Thoracic aorta (tissue), 2 donors: ENCODE results near the gene F11R. TPM values are rescaled to one million over a fixed set of nuclear protein-coding genes. Genes with fewer than 3 reads are reported as not detected.
"Not testable (repeated sequence)": the region's sequence is repeated elsewhere in the genome, so short reads cannot be mapped to it uniquely, and the experiment has no call there.

Experiments used
- ATAC-seq: fragments of 150-250 bp; one replicate; pipeline ENCODE4 v1.8.0; 2017; ENCODE audit warnings: low read depth; ENCODE audit not compliant: insufficient number of reproducible peaks, low FRiP score
- DNase-seq: peaks from one replicate; pipeline ENCODE4 v3.0.0-alpha.2; 2020; ENCODE audit warnings: low spot score
- H3K27ac ChIP-seq, 2 donors: fragments of 200-600 bp; sonication (generic); 1 replicate in 1 of 2; 2 replicates in 1 of 2; pipeline ENCODE4 v1.5.1; 2016; ENCODE audit warnings: mild to moderate bottlenecking in 2 of 2, moderate library complexity in 2 of 2
- H3K27me3 ChIP-seq: fragments of 200-600 bp; sonication (generic); replicated peaks from 2 replicates; pipeline ENCODE4 v1.6.0; 2016; ENCODE audit warnings: mild to moderate bottlenecking; ENCODE audit not compliant: insufficient read depth
- H3K36me3 ChIP-seq: fragments of 200-600 bp; sonication (generic); one replicate; pipeline ENCODE4 v1.5.1; 2016
- H3K4me1 ChIP-seq, 2 donors: fragments of 200-600 bp; sonication (generic); 1 replicate in 1 of 2; 2 replicates in 1 of 2; pipeline versions ENCODE4 v1.5.1 to v1.6.0; 2016; ENCODE audit warnings: low read depth in 2 of 2, mild to moderate bottlenecking in 1 of 2; ENCODE audit not compliant: control insufficient read depth in 1 of 2
- H3K4me3 ChIP-seq: fragments of 200-600 bp; sonication (generic); 2 replicates; pipeline ENCODE4 v1.5.1; 2016; ENCODE audit warnings: mild to moderate bottlenecking
- H3K9me3 ChIP-seq: fragments of 200-600 bp; sonication (generic); 2 replicates; pipeline ENCODE4 v1.5.1; 2016
- CTCF ChIP-seq: fragments of 200-600 bp; sonication (generic); IDR thresholded peaks from one replicate; pipeline ENCODE4 v1.5.1; 2019; ENCODE audit warnings: antibody characterized with exemption
- total RNA-seq, 2 donors: library from RNA; depleted of rRNA; stranded (reverse); fragments of >200 nt; gene quantifications; one replicate each; pipeline versions ENCODE4 v1.1.0 to v1.2.3, GENCODE V29; 2016

Gene F11R
- total RNA-seq, 2 donors from 2014 or later = 19.1 to 20.7 TPM

GRCh38 chr1:161022432-161022831, 1.5 kb upstream of the F11R start:
- ATAC-seq, H3K27me3 ChIP-seq, H3K9me3 ChIP-seq, H3K27ac ChIP-seq, DNase-seq, H3K4me3 ChIP-seq, H3K36me3 ChIP-seq: not testable (repeated sequence)
- peaks cover 5 to 16% of the 10 kb centered on the region in 2 donors for H3K4me1 ChIP-seq

DNA sequence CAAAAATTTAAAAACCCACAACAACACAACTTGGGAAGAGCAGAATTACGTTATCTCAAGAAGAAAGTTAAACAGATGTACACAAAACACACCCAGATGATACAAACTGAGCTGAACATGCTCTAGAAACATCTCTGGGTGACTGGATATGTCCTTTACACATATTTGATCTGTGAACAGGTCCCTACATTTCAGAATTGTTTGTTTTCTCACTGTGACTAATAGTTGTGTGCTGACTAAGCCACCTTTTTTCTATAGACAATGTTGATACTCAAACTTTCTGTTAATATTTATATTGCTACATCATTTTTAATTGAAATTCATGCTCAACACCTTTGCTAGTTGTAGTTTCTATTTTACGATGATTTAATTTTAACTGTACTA, 1.0 kb upstream of the F11R start:
- Histone ChIP-seq H3K4me3 (no peak overlapping the region), H3K9me3 (no peaks in the 10 kb centered on the region), H3K4me1 (peaks cover 5 to 16% of the 10 kb centered on the region in 2 donors), H3K36me3 (no peaks in the 10 kb centered on the region), H3K27ac (no peak overlapping the region), H3K27me3 (no peaks in the 10 kb centered on the region)
- ATAC-seq (no peak), DNase-seq (no peak)
- no peak for TF ChIP-seq CTCF

- H3K27ac ChIP-seq = no peak overlapping the region
- DNase-seq = no peak
- no peak for ATAC-seq
- H3K4me1 ChIP-seq = peaks cover 5 to 16% of the 10 kb centered on the region in 2 donors
- H3K4me3 ChIP-seq = peak overlapping the region; percentile 81
- TF ChIP-seq CTCF = no peak
- H3K9me3 ChIP-seq = no peaks in the 10 kb centered on the region
- no peaks in the 10 kb centered on the region for H3K27me3 ChIP-seq
- no peaks in the 10 kb centered on the region for H3K36me3 ChIP-seq
Observed at GRCh38 chr1:161021165-161021969, 415 bp upstream of the F11R start.

- H3K4me3 ChIP-seq = peak overlapping the region; percentile 81
- ATAC-seq (no peak), DNase-seq (no peak)
- no peaks in the 10 kb centered on the region for H3K27me3 ChIP-seq
- H3K9me3 ChIP-seq = no peaks in the 10 kb centered on the region
- H3K36me3 ChIP-seq = no peaks in the 10 kb centered on the region
- TF ChIP-seq CTCF = no peak
- H3K27ac ChIP-seq = peak overlapping the region in 1 of 2 donors; percentile 23
- H3K4me1 ChIP-seq = peaks cover 5 to 16% of the 10 kb centered on the region in 2 donors
Observed at GRCh38 chr1:161019751-161020495, 1.0 kb downstream of the F11R start.

GRCh38 chr1:161019111-161019660, 1.8 kb downstream of the F11R start:
- H3K27ac ChIP-seq, DNase-seq, H3K9me3 ChIP-seq, H3K27me3 ChIP-seq, H3K36me3 ChIP-seq, ATAC-seq: not testable (repeated sequence)
- peak overlapping the region; percentile 81 for H3K4me3 ChIP-seq
- peaks cover 5 to 16% of the 10 kb centered on the region in 2 donors for H3K4me1 ChIP-seq

DNA sequence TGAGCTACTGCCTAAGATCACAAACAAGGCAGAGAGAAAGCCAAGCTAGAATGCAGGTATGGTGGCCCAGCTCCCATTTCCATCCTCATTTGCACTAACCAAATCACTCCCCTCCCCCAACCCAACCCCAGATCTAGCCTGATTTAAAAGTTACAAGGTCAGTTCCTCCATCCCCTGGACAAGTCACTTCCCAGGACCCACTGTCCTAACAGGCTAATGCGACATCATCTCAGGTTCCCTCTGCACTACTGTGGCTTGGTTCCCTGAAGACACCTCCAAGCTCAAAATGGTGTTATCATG, 2.4 kb downstream of the F11R start:
- TF ChIP-seq CTCF = no peak
- DNase-seq = no peak
- Histone ChIP-seq H3K4me1 (peaks cover 5 to 16% of the 10 kb centered on the region in 2 donors), H3K27ac (no peak overlapping the region), H3K36me3 (no peaks in the 10 kb centered on the region), H3K9me3 (no peaks in the 10 kb centered on the region), H3K27me3 (no peaks in the 10 kb centered on the region), H3K4me3 (no peak overlapping the region)
- no peak for ATAC-seq
